Effector memory CD8-positive, alpha-beta T cell (primary cell): ENCODE results near the gene STX17.
"Not testable (repeated sequence)": the region's sequence is repeated elsewhere in the genome, so short reads cannot be mapped to it uniquely, and the experiment has no call there.

Source experiments
- ATAC-seq: fragments of 150-1000 bp; cut with Tn5 transposase; replicated peaks from 2 replicates; pipeline ENCODE4 v1.10.0; 2021; ENCODE audit warnings: mild to moderate bottlenecking, moderate library complexity
- DNase-seq, 3 experiments: peaks; one replicate each; pipeline ENCODE4 v3.0.0; 2021
- H3K27ac Mint-ChIP-seq, 2 donors: one replicate each; pipeline ENCODE4 v1.8.0; 2022; ENCODE audit warnings: mild to moderate bottlenecking in 2 of 2, mixed read lengths in 2 of 2, moderate library complexity in 2 of 2
- H3K27me3 Mint-ChIP-seq, 2 donors: one replicate each; pipeline ENCODE4 v1.8.0; 2022; ENCODE audit warnings: mixed read lengths in 2 of 2
- H3K36me3 Mint-ChIP-seq: one replicate; pipeline ENCODE4 v1.8.0; 2022; ENCODE audit warnings: mild to moderate bottlenecking, moderate library complexity, mixed read lengths; ENCODE audit not compliant: insufficient read depth
- H3K4me1 Mint-ChIP-seq, 2 donors: one replicate each; pipeline ENCODE4 v1.8.0; 2022; ENCODE audit warnings: low read depth in 2 of 2, mixed read lengths in 2 of 2
- H3K4me3 Mint-ChIP-seq, 2 donors: one replicate each; pipeline ENCODE4 v1.8.0; 2022; ENCODE audit warnings: mild to moderate bottlenecking in 2 of 2, mixed read lengths in 2 of 2, moderate library complexity in 2 of 2
- H3K9me3 Mint-ChIP-seq, 2 donors: one replicate each; pipeline ENCODE4 v1.8.0; 2022; ENCODE audit warnings: mixed read lengths in 2 of 2
- total RNA-seq, 9 experiments: gene quantifications; one replicate each; lab custom pipeline; 2026; lab: John Stamatoyannopoulos, UW

Gene STX17
- total RNA-seq = 29.4 to 102 (median 45.7) reads per million in 9 experiments

DNA sequence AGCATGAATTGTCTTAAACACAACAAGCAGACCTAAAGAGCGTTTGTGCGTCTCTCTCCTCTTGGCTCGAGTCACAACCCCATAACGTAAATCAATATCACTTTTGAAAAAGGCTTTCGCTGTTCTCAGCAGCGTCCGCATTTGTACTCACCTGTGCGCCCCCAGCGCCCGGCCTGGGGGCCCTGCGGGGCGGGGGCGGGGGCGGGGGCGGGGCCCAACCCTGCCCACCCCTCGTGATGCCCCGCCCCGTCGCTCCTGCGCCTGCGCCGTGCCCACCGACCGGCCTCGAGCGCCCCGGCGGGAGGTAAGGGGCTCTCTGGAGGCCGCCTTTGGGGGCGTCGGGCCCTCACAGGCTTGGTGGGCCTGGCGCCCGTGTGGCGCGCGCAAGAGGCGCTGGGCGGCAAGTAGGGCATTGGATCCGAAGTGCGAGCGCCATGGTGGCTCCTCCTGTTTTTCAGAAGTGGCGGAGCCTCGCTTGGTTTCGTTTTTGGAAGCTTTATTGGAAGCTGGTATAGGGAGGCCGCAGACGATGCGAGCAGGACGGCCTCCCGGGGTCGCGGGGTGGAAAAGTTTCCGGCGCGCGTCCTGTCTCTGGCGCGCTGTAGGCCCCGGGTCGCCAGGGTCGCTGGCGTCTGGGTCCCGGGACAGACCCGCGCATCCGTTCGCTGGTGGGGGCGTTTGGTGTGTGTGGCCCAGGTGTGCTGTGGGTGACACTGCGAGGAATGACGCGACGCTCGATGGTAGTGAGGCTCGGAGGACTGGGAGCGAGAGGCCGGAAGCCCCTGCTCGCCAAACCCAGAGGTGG is at the start of gene STX17:
Gene STX17 (plus strand): TSS at position 252 of the 805 bp plus-strand sequence. CDS start 8,586 bp downstream, outside the sequence.
- ATAC-seq = peak; percentile 86
- DNase-seq = peak; percentile 73 to 80 (median 76)
- Mint-ChIP-seq H3K27me3 (peaks cover 0 to 7% of the 10 kb centered on the region in 2 donors), H3K36me3 (peaks cover 19% of the 10 kb centered on the region), H3K4me1 (peaks cover 19 to 33% of the 10 kb centered on the region in 2 donors), H3K4me3 (peak within 1 kb of the TSS; percentile 92 to 97), H3K27ac (peak within 1 kb of the TSS; percentile 98 to 99), H3K9me3 (no peaks in the 10 kb centered on the region)

DNA sequence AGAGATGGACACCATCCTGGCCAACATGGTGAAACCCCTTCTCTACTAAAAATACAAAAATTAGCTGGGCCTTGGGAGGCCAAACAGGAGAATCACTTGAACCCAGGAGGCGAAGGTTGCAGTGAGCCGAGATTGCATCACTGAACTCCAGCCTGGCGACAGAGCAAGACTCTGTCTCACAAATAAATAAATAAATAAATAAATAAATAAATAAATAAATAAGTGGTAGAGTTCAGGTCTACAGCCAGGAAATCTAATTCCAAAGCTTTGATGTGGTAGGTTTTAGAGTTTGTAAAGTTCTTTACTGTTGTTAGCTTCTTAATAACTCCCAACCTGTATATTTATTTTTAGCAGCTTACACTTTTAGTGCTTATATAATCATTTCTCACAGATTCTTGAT is 48.9 kb upstream of the STX17 start:
- H3K4me1 Mint-ChIP-seq, ATAC-seq, H3K27ac Mint-ChIP-seq, H3K27me3 Mint-ChIP-seq, H3K9me3 Mint-ChIP-seq, H3K4me3 Mint-ChIP-seq, DNase-seq, H3K36me3 Mint-ChIP-seq: not testable (repeated sequence)

DNA sequence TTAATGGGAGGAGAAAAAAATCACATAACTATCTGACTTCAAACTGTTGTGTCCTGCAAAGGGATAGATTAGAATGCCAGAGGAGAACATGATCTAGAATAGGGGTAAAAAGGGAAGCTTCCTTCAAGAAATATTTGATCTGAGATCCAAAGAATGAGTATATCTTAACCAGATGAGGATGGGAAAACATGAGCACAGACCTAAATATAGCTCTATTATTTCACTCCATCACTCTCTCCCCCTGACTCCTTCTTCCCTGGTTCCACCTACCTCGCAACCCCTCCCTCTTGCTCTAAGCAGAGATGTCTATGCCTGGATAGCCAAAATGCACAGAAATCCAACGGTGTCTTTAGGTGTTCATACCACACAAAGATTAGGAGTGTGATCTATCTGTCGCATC is 48.4 kb upstream of the STX17 start:
- DNase-seq = no peak
- H3K4me1 Mint-ChIP-seq = peaks cover 0 to under 1% of the 10 kb centered on the region in 2 donors
- no peaks in the 10 kb centered on the region for H3K27me3 Mint-ChIP-seq
- H3K9me3 Mint-ChIP-seq = no peaks in the 10 kb centered on the region
- peaks cover 3% of the 10 kb centered on the region for H3K36me3 Mint-ChIP-seq
- H3K27ac Mint-ChIP-seq = no peak overlapping the region
- ATAC-seq = no peak
- no peak overlapping the region for H3K4me3 Mint-ChIP-seq

DNA sequence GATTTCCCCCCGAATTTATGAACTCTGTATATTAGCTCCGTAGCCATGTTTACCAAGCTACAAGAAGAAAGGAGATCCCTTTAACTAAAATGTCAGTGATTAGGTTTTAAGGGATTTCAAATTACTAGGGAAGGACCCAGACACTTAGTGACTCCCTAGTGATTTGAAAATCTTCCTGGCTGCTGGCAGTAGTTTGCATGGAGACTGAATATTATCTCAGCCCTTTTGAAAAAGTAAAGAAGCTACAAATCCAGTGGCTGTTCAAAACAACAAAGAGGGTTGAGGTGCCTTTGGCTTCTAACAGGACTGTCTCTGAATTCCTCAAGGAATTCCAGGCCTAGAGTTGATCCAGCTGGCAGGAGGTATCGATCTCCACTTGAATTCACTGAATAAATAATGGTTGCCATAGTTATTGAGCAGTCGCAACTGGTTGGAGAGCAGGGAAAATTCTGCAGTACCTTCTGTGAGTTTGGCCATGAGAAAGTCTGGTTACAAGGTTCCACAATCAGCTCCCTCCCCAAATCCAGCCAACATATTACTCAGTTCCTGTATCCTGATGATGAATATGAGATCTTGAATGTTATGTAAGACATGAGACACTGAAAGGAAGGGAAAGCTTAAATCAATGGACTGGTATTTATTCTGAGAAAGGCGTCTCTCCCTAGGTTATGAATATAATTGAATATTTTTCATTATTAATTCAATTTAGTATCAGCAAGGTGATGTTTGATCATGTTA is 47.0 kb upstream of the STX17 start:
- H3K4me3 Mint-ChIP-seq = no peak overlapping the region
- H3K9me3 Mint-ChIP-seq = no peaks in the 10 kb centered on the region
- peaks cover 3% of the 10 kb centered on the region for H3K36me3 Mint-ChIP-seq
- H3K27me3 Mint-ChIP-seq = no peaks in the 10 kb centered on the region
- no peak overlapping the region for H3K27ac Mint-ChIP-seq
- ATAC-seq (no peak), DNase-seq (no peak)
- H3K4me1 Mint-ChIP-seq = no peaks in the 10 kb centered on the region

DNA sequence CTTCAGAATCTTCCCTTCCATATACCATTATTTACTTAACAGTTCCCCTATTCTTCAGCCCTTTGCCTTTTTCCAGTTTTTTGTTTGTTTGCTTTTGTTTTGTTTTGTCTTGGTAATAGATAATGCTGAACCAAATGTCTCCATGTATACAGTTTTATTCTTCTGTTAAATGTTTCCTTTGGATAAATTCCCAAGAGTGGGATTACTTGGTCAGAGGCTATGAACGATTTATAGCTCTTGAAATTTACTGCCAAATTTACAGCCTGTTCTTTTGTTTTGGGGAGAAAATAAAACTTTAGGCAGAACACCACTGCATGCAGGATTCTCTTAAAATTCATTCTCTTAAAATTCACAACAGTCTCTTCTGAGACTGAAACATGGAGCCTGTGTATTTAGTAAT is 46.2 kb upstream of the STX17 start:
- ATAC-seq = no peak
- H3K36me3 Mint-ChIP-seq = peaks cover 3% of the 10 kb centered on the region
- no peaks in the 10 kb centered on the region for H3K9me3 Mint-ChIP-seq
- H3K4me3 Mint-ChIP-seq = no peak overlapping the region
- no peaks in the 10 kb centered on the region for H3K27me3 Mint-ChIP-seq
- no peak for DNase-seq
- H3K27ac Mint-ChIP-seq = no peak overlapping the region
- no peaks in the 10 kb centered on the region for H3K4me1 Mint-ChIP-seq

DNA sequence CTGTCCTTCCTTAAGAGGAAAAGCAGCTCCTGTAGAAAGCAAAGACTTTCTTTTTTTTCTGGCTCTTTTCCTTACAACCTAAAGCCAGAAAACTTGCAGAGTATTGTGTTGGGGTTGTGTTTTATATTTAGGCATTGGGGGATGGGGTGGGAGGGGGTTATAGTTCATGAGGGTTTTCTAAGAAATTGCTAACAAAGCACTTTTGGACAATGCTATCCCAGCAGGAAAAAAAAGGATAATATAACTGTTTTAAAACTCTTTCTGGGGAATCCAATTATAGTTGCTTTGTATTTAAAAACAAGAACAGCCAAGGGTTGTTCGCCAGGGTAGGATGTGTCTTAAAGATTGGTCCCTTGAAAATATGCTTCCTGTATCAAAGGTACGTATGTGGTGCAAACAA is 42.5 kb upstream of the STX17 start:
- no peak overlapping the region for H3K4me3 Mint-ChIP-seq
- H3K36me3 Mint-ChIP-seq = peaks cover 3% of the 10 kb centered on the region
- ATAC-seq = no peak
- peaks cover 4 to 12% of the 10 kb centered on the region in 2 donors for H3K4me1 Mint-ChIP-seq
- H3K27ac Mint-ChIP-seq = no peak overlapping the region
- H3K9me3 Mint-ChIP-seq = no peaks in the 10 kb centered on the region
- no peak for DNase-seq
- no peaks in the 10 kb centered on the region for H3K27me3 Mint-ChIP-seq

DNA sequence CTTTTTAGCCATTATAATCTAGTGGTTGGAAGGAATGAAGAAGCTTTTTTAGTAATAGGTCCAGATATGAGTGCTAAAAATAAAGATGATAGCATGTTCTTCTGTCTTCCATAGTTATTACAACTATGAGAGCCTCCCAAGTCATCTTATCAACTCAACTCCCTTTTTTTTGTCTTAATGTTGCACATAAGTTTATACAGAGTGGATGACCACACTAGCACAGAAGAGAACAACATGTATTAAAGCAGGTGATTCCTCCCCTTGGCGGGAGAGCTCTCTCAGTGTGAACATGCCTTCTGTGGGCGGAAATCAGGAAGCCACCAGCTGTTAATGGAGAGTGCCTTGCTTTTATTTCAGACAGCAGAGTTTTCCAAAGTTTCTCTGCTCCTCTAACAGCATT is 40.1 kb upstream of the STX17 start:
- no peaks in the 10 kb centered on the region for H3K9me3 Mint-ChIP-seq
- ATAC-seq (no peak), DNase-seq (no peak)
- peaks cover 3% of the 10 kb centered on the region for H3K36me3 Mint-ChIP-seq
- H3K27me3 Mint-ChIP-seq = no peaks in the 10 kb centered on the region
- H3K27ac Mint-ChIP-seq = no peak overlapping the region
- no peak overlapping the region for H3K4me3 Mint-ChIP-seq
- H3K4me1 Mint-ChIP-seq = peaks cover 5 to 13% of the 10 kb centered on the region in 2 donors

DNA sequence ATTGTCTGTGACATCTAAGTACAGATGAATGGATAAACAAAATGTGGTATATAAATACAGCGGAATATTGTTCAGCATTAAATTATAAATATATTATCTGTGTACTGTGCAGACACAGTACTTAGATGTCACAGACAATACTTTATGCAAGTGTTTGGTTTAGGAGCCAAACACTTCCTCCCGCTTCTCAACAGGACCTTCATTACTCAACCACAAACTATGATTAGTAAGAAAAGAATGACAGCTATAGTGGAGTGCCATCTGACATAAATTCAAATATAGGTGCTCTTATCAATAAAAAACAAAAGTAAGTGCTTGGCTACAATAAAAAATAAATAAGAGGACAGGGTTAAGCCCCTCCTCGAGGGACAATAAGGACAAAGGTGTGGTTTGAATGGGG is 38.9 kb upstream of the STX17 start:
- H3K27me3 Mint-ChIP-seq = no peaks in the 10 kb centered on the region
- peaks cover under 1% of the 10 kb centered on the region for H3K36me3 Mint-ChIP-seq
- ATAC-seq (peak; percentile 49), DNase-seq (no peak)
- peaks cover 5 to 13% of the 10 kb centered on the region in 2 donors for H3K4me1 Mint-ChIP-seq
- no peak overlapping the region for H3K4me3 Mint-ChIP-seq
- H3K27ac Mint-ChIP-seq = no peak overlapping the region
- H3K9me3 Mint-ChIP-seq = no peaks in the 10 kb centered on the region

DNA sequence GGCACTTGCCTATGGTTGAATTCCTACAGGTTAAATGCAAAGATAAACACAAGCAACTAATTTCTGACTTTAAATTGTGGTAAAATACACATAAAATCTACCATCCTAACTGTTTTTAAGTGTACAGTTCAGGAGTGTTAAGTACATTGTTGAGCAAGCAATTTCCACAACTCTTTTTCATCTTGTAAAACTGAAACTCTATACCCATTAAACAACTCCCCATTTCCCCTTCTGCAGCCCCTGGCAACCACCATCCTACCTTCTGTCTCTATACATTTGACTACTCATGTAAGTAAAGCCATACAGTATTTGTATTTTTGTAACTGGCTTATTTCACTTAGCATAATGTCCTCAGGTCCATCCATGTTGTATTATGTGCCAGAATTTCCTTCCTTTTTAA is 38.5 kb upstream of the STX17 start:
- H3K4me1 Mint-ChIP-seq = peaks cover 5 to 13% of the 10 kb centered on the region in 2 donors
- ATAC-seq (no peak), DNase-seq (no peak)
- no peaks in the 10 kb centered on the region for H3K36me3 Mint-ChIP-seq
- no peak overlapping the region for H3K4me3 Mint-ChIP-seq
- H3K9me3 Mint-ChIP-seq = no peaks in the 10 kb centered on the region
- H3K27ac Mint-ChIP-seq = no peak overlapping the region
- no peaks in the 10 kb centered on the region for H3K27me3 Mint-ChIP-seq

DNA sequence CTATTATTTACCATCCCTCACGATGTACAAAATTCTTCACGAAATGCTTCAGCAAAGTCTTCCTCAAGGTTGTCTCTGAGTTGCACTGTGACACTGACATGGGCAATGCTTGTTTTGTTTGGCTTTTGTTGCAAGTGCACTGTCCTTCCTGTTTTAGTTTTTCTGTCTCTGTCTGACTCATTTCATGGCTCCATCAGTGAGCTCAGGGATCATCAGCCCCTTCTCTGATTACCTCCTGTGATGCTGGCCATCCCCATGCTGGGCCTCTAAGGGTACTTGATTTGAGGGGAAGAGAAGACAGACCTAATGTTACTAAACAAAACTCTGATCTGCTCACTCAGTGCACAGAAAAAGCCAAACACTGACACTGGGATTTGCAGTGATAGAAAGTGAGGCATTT is 37.6 kb upstream of the STX17 start:
- Mint-ChIP-seq H3K9me3 (no peaks in the 10 kb centered on the region), H3K27me3 (no peaks in the 10 kb centered on the region), H3K36me3 (no peaks in the 10 kb centered on the region), H3K4me3 (no peak overlapping the region), H3K4me1 (peaks cover 5 to 13% of the 10 kb centered on the region in 2 donors), H3K27ac (no peak overlapping the region)
- no peak for DNase-seq
- ATAC-seq = no peak

DNA sequence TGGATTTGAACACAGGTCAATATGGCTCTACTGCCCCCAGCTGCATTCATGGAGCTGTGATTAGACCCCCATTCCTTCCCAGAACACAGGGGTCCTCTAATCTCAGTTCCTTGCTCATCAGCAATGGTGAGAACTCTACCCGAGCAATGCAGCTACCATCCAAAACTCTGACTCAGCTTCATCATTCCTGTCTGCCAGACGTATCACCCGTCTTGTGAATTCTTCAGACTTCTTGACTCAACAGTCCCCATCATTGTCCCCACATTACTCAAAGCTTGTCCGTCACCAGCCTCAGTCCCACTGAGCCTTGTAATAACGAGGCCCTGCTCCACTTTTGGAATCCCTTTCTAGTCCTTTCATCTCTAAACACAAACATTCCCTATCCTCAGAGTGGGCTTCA is 36.3 kb upstream of the STX17 start:
- H3K4me3 Mint-ChIP-seq = no peak overlapping the region
- H3K9me3 Mint-ChIP-seq = no peaks in the 10 kb centered on the region
- no peak for DNase-seq

DNA sequence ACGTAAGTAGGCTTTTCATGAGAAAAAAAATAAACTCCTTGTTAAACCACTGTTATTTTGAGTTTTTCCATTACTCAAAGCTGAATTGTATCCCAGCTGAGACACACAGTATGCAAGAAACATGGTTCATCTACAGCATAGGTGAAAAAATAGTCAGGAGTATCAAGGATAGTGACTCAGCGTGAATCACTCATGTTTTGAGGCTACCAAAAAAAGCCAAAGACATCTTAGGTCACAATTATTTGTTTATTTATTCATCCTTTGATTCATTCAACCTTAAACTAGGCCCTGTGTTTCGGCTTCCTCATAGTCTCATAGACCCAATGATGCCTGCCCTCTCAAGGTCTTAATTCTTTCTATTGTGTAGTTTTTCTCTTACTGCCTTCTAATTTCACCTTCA is 32.9 kb upstream of the STX17 start:
- Mint-ChIP-seq H3K4me3 (no peak overlapping the region), H3K27ac (no peak overlapping the region), H3K4me1 (peaks cover 4 to 5% of the 10 kb centered on the region in 2 donors), H3K9me3 (no peaks in the 10 kb centered on the region), H3K27me3 (peaks cover 0 to 7% of the 10 kb centered on the region in 2 donors), H3K36me3 (no peaks in the 10 kb centered on the region)
- no peak for ATAC-seq
- no peak for DNase-seq

More for the DNA sequence above, 36.3 kb upstream of the STX17 start:
- Mint-ChIP-seq H3K27ac (no peak overlapping the region), H3K4me1 (peaks cover 5 to 13% of the 10 kb centered on the region in 2 donors), H3K27me3 (peaks cover 0 to 3% of the 10 kb centered on the region in 2 donors), H3K36me3 (no peaks in the 10 kb centered on the region)
- no peak for ATAC-seq

DNA sequence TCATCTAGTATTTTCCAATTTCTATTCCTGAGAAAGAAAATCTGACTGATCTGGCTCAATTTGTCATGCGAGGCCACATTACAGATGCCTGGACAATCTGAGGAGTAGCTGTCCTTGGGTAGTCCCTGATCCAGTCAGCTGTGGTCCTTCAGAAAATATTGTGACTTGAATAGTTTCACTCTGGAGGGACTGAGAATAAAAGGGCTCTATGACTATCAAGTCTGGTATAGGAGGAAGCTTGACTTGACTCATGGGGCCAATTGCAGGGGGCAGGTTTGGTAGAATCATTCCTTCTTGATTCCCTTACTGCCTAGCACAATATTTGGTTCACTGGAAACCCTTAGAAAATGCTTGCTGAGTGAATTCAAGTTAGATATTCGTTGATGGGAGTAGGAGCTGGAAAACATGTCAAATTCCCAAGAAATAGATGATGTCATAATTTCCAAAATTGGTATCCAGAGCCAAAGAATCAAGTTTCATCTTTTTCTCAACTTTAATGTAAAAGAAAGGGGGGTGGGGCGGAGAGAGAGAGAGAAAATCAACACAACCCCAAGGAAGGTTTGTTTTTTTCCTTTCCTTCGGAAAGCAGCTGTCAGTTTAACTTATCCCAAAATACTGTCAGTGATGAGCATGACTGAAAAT is 32.4 kb upstream of the STX17 start:
- H3K9me3 Mint-ChIP-seq = no peaks in the 10 kb centered on the region

More for the DNA sequence above, 32.4 kb upstream of the STX17 start:
- peaks cover 0 to 7% of the 10 kb centered on the region in 2 donors for H3K27me3 Mint-ChIP-seq
- DNase-seq = no peak
- ATAC-seq = no peak
- no peaks in the 10 kb centered on the region for H3K36me3 Mint-ChIP-seq
- H3K27ac Mint-ChIP-seq = no peak overlapping the region
- H3K4me3 Mint-ChIP-seq = no peak overlapping the region
- H3K4me1 Mint-ChIP-seq = no peaks in the 10 kb centered on the region
